Limb (tissue), 2 donors: ENCODE measurements around the gene CYP24A1.

Experiments used
- DNase-seq, 2 donors: peaks; one replicate each; pipeline ENCODE4 v3.0.0-alpha.2; 2016; ENCODE audit errors: extremely low spot score in 2 of 2

The CYP24A1 gene

DNA sequence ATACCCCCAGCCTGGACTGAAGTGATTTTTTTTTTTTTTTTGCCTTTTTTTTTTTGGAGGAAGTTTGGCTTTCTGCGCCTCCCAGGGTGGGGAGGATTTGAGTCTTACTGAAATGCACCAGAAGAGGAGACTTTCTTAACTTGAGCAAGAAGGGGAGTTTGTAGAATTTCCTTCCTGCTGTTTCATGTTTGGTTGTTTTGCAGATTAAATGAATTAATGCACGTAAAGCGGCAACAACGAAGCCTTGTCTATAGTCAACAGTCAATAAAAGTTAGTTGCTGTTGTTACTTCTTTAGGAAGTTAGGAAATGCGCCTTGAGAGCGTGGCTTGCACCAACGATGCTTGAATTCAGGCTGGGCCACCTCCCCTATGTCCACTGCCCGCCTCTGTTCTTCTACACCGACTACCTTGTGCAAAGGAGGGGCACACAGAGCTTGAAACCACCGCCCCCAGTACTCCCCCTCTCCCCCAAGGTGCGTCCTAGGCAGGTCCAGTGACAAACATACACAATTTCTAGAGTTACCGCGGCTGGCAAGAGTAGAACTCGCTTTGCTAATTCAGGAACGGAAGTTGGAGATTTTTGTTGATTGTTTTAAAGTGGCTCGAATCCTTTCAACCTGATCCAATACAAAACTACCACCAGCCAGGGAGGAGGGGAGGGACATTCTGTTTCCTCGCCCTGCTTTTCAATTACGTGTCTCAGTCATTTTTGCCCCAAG is 830 bp upstream of the CYP24A1 start:
- DNase-seq, result peak in 1 of 2 donors; percentile 31

DNA sequence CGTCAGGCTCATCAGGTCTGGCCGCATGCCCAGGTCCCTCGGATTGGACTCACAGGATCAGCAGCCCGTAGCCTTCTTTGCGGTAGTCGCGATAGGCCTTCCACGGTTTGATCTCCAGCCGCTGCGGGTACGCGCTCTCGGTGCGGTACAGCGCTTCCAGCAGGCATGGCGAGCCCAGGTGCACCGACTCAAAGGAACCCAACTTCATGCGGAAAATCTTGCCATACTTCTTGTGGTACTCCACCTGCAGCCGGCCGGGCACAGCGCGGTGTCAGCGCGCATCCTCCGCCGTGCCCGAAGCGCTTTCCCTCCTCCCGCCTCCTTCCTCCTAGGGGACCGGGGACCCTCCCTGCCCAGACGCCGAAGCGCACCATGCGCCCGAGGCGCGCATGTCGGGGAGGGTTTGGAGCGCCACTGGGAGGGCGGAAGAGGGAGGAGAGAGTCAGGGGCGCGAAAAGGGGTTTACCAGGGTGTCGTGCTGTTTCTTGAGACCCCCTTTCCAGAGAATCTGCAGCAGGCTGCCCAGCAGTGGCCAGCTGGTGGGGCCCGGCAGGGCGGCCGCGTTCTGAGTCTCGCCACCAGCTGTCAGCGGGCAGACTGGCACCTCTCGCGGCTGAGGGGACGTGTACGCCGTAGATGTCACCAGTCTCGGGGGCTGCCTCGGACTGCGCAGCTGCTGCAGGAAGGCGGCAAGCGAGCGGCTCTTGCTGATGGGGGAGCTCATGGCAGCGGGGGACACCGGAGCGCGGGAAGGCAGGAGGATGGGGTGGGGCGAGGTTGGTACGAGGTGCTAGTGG is 732 bp downstream of the CYP24A1 start:
- DNase-seq, result peak; percentile 17 to 68

DNA sequence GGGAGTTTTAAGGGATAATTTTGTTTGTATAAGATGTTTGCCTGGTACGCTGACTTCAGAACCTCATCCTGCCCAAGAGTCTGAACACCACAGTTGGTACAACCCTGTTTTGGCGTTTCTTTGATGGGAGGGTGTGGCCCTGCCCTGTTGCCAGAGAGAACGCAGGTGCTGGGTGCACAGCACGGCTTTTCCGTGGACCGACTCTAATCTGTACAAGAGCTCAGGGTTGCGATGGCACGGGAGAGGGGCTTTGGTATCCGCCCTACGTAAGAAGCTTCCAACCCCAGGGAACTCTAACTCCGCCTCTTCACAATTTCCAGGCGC is 1.3 kb downstream of the CYP24A1 start:
- no peak for DNase-seq

DNA sequence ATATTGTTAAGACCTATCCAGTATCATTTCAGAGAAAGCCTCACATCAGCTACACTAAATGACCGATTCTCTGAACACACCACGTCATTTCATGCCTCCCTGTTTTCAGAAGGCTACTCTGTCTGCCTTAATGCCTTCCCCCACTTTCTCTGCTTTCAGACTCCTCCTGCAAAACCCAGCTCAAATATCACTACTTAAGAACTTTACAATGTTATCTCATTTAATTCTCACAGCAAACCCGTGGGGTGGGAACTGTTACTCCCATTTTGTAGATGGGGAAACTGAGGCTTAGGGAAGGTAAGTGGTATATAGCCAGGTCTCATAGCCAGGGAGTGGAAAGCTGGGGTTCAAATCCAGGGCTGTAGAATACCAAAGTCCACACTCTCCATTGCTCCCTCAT is 2.8 kb downstream of the CYP24A1 start:
- no peak for DNase-seq

DNA sequence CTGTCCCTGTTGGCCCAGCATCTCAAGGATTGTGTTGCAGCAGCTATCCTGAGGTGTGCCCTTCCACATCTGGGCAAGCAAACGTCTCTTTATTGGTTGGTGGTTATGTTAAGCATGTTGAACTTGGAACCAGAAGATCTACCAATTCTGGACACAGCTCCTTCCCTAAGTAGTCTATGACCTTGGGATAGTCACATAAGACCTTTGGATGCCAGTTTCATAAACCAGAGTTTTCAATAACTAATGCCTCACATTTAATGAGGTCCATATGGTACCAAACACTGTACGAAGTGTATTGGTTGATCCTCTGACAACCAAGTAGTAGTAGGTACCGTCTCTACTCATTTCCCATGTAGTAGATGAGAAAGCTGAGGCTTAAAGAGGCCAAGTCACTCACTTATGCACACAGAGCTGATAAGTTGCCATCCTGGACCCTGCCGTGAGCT is 3.7 kb downstream of the CYP24A1 start:
- DNase-seq, result no peak

DNA sequence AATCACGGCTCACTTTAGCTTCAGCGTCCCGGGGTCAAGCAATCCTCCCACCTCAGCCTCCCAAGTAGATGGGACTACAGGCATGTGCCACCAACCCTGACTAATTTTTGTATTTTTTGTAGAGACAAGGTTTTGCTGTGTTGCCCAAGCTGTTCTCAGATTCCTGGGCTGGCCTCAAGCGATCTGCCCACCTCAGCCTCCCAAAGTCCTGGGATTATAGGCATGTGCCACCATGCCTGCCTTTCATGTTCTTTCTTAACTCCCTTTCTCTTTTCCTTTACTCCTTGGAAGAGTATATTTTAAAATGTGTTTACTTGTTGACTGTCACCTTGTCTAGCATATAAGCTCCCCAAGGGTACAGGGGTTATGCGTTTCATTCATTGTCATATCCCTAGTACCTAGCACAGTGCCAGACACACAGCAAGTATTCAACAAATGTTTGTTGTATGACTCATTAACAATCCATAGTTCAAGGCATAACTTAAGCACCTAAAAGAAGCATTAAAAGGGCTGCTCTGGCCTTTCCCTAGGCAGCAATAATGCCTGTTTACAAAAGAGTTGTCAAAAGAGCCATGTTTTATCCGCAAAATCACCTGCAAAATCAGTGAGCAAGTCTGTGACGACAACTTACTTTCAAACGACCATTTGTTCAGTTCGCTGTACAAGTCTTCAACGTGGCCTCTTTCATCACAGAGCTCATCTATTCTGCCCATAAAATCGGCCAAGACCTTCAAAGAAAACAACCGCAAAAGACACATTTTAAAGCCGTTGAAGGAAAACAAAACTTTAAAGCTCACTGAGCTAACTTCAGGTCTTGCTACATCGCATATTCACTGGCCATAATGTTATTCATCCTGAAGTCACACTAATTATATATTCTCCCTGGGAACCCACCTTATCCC is 4.6 kb downstream of the CYP24A1 start:
- DNase-seq, result no peak

DNA sequence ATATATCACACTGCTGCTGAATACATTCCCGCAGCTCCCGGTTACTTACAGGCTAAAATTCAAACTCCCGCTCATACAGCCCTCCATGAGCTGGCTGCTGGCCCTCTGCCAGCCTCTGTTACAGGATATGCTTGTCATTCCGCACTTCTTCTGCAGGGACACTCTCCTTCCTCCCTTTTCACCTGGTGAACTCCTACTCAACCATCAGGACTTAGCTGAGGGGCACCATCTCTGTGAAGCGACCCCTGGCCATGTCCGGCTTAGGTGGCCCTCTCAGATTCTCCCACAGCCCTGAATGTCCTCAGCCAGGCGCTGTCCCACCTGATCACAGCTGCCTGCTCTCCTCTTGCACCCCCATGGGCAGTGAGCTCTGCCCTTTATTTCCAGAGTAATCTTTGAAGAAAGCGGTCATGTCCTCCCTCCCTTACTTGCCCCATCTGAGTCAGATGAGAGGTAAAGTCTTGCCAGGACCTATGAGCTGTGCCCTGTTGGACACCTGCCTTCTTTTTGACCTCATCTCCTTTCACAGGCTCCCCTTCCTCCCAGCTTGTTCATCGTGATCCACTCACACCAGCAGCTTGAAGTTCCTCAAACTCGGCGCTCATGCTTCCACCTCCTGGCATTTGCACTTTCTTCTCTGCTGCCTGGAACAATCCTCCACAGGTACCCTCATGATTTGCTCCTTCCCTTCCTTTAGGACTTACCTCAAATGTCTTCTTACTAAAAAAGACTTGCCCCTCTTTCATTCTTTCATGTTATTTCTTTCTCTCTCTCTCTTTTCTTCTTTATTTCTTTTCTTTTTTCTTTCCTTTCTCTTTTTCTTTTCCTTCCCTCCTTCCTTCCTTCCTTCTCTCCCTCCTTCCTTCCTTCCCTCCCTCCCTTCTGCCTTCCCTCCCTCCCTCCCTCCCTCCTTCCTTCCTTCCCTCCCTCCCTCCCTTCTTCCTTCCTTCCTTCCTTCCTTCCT is 5.6 kb downstream of the CYP24A1 start:
- no peak for DNase-seq

DNA sequence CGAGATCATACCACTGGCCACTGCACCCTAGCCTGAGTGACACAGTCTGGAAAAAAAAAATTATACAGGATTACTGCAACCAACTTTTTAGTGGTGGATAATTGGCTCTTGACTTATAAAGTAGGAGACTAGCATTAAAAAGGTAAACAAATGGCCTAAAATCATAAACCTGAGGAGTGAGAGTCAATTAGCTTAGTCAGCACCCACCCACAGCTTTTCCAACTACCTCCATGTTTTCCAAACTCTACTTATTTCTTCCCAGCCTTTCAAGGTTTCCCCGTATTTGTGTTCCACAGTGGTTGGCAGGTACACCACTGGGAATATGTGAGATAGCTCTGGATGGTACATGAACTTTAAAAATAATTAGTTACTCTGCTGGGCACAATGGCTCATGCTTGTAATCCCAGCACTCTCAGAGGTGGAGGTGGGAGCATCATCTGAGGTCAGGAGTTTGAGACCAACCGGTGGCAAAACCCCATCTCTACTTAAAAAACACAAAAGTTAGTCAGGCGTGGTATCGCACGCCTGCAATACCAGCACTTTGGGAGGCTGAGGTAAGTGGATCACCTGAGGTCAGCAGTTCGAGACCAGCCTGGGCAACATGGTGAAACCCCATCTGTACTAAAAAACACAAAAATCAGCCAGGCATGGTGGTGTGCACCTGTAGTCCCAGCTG is 6.7 kb downstream of the CYP24A1 start:
- no peak for DNase-seq

DNA sequence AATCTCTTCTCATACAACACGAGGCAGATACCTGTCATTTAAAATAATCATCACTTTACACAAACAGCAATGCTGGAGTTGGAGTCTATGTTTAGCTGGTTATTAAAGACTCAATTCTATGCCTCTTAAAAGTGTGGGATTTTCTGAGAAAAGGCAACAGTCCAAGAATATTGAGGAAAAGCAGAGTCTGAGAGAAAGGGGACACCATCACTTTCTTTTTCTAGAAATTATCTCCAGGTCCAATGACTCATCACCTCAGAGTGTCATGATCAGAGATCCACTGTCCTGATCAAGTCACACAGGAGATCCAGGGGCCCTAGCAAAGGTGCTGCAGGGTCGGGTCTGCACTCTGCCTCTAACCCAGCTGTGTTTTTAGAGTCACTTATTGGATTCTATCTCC is 8.0 kb downstream of the CYP24A1 start:
- no peak for DNase-seq

DNA sequence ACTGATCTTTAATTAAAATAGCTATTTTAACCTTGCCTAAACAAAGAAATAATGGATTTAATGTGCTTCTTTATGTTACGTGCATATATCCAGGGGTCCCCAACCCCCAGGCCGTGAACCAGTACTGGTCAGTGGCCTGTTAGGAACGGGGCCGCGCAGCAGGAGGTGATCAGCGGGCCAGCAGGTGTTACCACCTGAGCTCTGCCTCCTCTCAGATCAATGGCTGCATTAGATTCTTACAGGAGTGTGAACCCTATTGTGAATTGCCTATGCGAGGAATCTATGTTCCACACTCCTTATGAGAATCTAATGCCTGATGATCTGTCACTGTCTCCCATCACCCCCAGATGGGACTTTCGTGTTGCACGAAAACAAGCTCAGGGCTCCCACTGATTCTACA is 8.8 kb downstream of the CYP24A1 start:
- DNase-seq, result no peak

DNA sequence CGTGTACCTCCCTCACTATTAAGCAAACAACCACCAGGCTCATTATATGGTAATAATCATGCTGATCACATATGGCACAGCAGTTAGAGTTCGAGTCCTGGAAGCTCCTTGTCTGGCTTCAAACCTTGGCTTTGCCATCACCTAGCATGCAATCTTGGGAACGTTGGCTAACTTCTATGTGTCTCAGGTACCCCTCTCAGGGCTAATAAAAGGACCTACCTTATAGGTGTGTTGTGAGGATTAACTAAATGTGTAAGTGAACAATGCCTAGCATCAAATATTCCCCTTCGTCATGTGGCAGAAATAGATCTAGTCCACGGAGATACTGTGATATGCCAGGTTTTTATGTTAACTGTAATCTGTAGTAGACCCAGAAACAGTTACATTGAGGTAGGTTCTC is 10.4 kb downstream of the CYP24A1 start:
- no peak for DNase-seq

DNA sequence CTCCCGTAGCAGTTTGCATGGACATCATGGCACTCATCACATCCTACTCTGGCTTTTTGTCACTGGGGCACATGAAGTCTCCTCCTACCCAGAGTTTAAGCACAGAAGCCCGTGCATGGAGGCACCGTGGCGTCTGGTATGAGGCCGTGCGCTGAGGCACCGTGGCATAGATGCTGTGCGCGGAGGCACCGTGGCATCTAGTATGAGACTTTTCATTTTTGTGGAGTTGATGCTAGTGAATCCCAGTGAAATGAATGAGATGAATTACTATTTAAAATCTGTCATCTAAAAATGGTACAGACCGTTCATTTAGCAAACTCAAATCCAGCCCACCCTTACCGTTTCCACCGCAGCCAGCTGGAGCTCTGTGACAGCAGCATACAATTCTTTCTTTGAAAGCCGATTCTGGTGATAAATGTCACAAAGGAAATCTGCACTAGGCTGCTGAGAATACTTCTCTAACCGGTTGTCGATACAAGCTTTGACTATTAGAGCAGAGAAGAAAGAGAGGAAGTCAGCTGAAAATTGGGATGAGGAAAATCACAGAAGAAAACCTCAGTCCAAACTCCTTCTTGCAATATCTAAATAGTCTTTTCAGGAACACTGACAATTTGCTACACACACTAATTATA is 11.3 kb downstream of the CYP24A1 start:
- no peak for DNase-seq

DNA sequence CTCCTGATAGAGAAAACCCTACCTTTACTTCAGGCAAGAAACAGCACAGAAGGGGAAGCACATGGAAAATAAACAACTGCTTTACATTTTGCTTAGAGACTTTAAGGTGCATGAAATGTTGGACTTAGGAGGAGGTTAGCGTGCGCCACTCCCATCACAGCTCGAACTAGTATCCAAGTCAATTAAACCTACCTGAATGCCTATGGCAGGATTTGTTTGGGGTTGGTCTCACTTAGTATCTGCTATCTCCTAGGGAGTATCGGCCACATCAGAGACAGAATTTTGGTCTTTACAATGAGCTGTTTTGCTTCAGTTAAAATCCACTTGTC is 12.0 kb downstream of the CYP24A1 start:
- no peak for DNase-seq

DNA sequence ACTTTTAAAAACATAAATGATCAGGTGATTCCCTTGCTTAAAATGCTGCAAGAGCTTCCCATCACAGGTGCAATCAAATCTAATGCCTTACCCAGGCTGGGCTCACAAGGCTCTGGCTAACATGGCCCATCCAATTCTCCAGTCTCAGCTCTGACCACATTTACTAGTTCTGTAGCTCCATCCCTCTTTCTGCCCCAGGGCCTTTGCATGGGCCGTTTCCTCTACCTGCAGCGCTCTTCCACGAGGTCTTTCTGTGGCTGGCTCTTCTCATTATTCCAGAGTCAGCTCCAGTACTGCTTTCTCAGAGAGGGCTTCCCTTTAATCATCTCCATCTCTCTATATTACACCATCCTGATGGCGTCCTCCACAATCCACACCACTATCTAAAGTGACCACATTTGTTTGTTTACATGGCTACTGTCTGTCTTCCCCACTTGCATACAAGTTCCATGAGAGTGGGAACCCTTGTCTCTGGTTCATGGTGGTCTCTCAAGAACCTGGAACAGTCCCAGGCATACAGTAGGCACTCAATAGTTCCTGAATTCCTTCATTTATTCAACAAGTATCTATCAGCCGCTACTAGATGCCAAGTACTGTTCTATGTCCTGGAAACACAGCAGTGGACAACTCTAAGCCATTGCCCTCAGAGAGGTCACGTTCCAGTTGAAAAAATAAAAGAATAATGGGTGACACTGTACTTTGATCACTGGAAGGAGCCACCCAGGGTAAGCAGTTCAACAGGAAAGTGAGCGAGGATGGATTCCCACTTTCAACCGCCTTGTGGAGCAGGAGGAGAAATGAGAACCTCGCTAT is 12.6 kb downstream of the CYP24A1 start:
- DNase-seq, result no peak

DNA sequence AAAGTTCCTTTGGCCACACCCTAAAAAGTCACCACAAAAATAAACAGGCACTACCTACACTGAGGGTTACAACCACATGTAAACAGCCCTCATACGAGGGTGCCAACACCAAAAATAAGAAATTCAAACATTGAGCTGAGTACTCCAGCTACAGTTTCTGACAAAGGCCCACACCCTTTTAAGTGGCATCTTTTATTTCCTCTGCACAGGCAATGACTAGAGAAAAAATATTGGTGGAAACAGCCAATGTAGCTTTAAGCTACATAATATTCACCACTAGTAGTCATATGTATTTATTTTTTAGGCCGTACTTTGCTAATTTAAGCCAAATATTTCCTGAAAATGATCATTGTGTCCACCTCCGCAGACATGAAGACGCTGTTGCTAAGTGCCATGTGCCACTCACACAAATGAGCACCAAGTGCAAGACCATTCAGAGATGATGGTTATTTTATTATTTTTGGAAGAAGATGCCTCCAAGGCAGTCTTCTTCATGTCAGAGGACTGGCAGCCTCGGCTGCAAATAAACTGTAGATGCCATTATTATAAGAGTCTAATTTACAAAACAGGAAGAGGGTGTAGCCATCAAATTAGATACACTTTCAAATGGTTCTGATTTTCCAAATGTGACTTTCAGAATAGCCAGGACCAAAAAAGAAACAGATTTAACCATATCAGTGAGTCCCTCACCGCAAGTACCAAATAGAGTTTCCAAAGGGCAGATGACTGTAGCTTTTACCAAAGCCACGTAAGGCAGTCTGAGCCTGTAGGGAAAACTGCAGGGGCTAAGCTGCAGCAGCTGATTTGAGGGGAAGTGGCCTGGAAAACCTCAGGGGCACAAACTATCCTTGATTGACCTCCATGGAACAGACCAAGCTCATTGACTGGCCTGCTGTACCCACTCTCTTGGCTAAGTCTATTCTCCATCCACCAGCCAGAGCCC is 13.4 kb downstream of the CYP24A1 start:
- no peak for DNase-seq

DNA sequence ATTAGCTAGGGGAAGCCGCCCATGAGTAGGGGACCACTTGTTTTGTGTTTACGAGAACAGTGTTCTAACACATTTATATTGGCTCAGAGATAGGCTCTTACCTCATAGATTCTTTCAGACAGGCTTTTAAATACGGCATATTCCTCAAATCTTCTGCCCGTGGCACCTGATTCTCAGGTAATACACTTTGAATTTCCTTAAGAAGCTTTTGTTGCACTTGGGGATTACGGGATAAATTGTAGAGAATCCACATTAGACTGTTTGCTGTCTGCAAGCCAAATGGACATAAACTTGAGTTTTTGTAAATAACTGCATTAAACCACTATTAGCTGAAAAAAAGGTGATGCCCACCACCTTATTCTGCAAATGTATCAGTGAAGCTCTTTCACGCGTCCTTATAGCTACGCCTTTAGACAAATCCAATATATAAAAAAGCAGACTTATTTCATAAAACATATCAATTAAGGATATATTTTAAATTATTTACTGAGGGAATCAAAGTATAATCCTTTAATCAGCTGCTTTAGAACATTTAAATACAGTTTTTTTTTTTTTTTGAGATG is 14.8 kb downstream of the CYP24A1 start:
- no peak for DNase-seq

DNA sequence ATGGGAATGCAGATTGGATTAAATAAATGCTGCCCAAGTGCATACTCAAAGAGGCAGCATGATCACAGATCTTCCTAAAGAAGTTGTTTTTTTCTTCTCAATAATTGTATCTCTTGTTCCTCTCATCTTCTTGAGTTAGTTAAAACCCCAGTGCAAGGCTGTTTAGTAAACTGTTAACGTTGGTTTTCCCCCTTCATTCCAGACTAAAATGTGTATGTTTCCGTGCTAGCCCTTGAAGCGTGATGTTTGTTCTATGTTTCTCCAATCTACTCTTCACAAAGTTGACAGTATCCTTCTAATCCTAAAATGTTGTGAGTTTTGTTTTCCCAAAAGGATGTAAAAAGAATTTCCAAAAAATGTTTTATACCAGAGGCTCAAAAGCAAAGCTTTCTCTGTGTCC is 15.6 kb downstream of the CYP24A1 start:
- DNase-seq, result no peak
